Measurements from ENCODE around the gene MYH7. TPM values are rescaled to one million over a fixed set of nuclear protein-coding genes. Genes with fewer than 3 reads are reported as not detected.
A peak's percentile ranks its signal among the peaks of the same experiment; 100 is the strongest.
"Not testable (repeated sequence)": the region's sequence is repeated elsewhere in the genome, so short reads cannot be mapped to it uniquely, and the experiment has no call there.

Gene MYH7
- total RNA-seq, 1 experiment from 2014 or later = not detected

GRCh38 chr14:23460960-23461359 is 25.5 kb upstream of the MYH7 start:
- no peak for TF ChIP-seq CTCF (IDR thresholded peaks at IDR 0.05; ENCODE audit: unreplicated experiment)
- H3K36me3 Mint-ChIP-seq (ENCODE audit: insufficient read depth, unreplicated experiment) = no peaks in the 10 kb centered on the region
- BruUV-seq (replicated peaks) = no TSS peak
- H3K27ac Mint-ChIP-seq (ENCODE audit: unreplicated experiment) = no peak overlapping the region
- no peaks in the 10 kb centered on the region for H3K27me3 Mint-ChIP-seq (ENCODE audit: unreplicated experiment)
- intact Hi-C loops (cut with micrococcal nuclease; ENCODE audit: unreplicated experiment) = no loop called here
- no peak for DNase-seq
- H3K9me3 Mint-ChIP-seq (ENCODE audit: low read depth, unreplicated experiment) = no peaks in the 10 kb centered on the region
- peaks cover 8% of the 10 kb centered on the region for H3K4me1 Mint-ChIP-seq (ENCODE audit: low read depth, unreplicated experiment)
- H3K4me3 Mint-ChIP-seq (ENCODE audit: low read depth, unreplicated experiment) = no peak overlapping the region
- CTCF ChIA-PET = interaction anchor here (0.7 kb wide), 1 partner anchor 18 kb away, joined by 3 read pairs; no protein-coding TSS in a partner anchor

- BruUV-seq (replicated peaks) = no TSS peak
- TF ChIP-seq CTCF (IDR thresholded peaks at IDR 0.05; ENCODE audit: unreplicated experiment) = no peak
- Mint-ChIP-seq H3K27ac (ENCODE audit: unreplicated experiment) (no peak overlapping the region), H3K27me3 (ENCODE audit: unreplicated experiment) (no peaks in the 10 kb centered on the region), H3K36me3 (ENCODE audit: insufficient read depth, unreplicated experiment) (no peaks in the 10 kb centered on the region), H3K9me3 (ENCODE audit: low read depth, unreplicated experiment) (no peaks in the 10 kb centered on the region), H3K4me1 (ENCODE audit: low read depth, unreplicated experiment) (peaks cover 8% of the 10 kb centered on the region), H3K4me3 (ENCODE audit: low read depth, unreplicated experiment) (no peak overlapping the region)
- DNase-seq = peak; percentile 46
- CTCF ChIA-PET = no interaction called here
- intact Hi-C loops (cut with micrococcal nuclease; ENCODE audit: unreplicated experiment) = loop anchor here (5.0 kb wide), 1 partner anchor 131 kb away; no protein-coding TSS in a partner anchor
Observed at GRCh38 chr14:23457587-23458445, 22.4 kb upstream of the MYH7 start.

- not testable (repeated sequence) for H3K4me1 Mint-ChIP-seq (ENCODE audit: low read depth, unreplicated experiment); H3K36me3 Mint-ChIP-seq (ENCODE audit: insufficient read depth, unreplicated experiment); H3K27ac Mint-ChIP-seq (ENCODE audit: unreplicated experiment); BruUV-seq (replicated peaks); H3K9me3 Mint-ChIP-seq (ENCODE audit: low read depth, unreplicated experiment); H3K27me3 Mint-ChIP-seq (ENCODE audit: unreplicated experiment); H3K4me3 Mint-ChIP-seq (ENCODE audit: low read depth, unreplicated experiment); DNase-seq
- CTCF ChIA-PET = interaction anchor here (0.5 kb wide), 1 partner anchor 141 kb away, joined by 4 read pairs; no protein-coding TSS in a partner anchor
- intact Hi-C loops (cut with micrococcal nuclease; ENCODE audit: unreplicated experiment) = loop anchor here (5.0 kb wide), 1 partner anchor 130 kb away; no protein-coding TSS in a partner anchor
Observed at GRCh38 chr14:23456883-23457586, 21.6 kb upstream of the MYH7 start.

GRCh38 chr14:23454445-23454856 is 19.0 kb upstream of the MYH7 start:
- H3K9me3 Mint-ChIP-seq (ENCODE audit: low read depth, unreplicated experiment) = no peaks in the 10 kb centered on the region
- H3K4me3 Mint-ChIP-seq (ENCODE audit: low read depth, unreplicated experiment) = no peak overlapping the region
- CTCF ChIA-PET = no interaction called here
- no peaks in the 10 kb centered on the region for H3K27me3 Mint-ChIP-seq (ENCODE audit: unreplicated experiment)
- intact Hi-C loops (cut with micrococcal nuclease; ENCODE audit: unreplicated experiment) = no loop called here
- peaks cover 8% of the 10 kb centered on the region for H3K4me1 Mint-ChIP-seq (ENCODE audit: low read depth, unreplicated experiment)
- no TSS peak for BruUV-seq (replicated peaks)
- no peaks in the 10 kb centered on the region for H3K36me3 Mint-ChIP-seq (ENCODE audit: insufficient read depth, unreplicated experiment)
- H3K27ac Mint-ChIP-seq (ENCODE audit: unreplicated experiment) = no peak overlapping the region
- no peak for DNase-seq
- TF ChIP-seq CTCF (IDR thresholded peaks at IDR 0.05; ENCODE audit: unreplicated experiment) = no peak
